Liver (tissue), 9 donors: ENCODE measurements around the gene LLPH. TPM values are rescaled to one million over a fixed set of nuclear protein-coding genes. Genes with fewer than 3 reads are reported as not detected.

ENCODE experiments used
- DNase-seq: peaks from one replicate; pipeline ENCODE4 v3.0.0-alpha.2; 2017; ENCODE audit warnings: low spot score
- H3K27ac ChIP-seq, 2 donors: one replicate each; pipeline ENCODE4 v1.7.0; 2013; ENCODE audit warnings: inconsistent platforms in 2 of 2, low read length in 2 of 2, control low read depth in 1 of 2, low read depth in 1 of 2, mild to moderate bottlenecking in 1 of 2
- H3K27me3 ChIP-seq, 4 donors: one replicate each; pipeline versions ENCODE4 v1.6.1 to v1.7.0; 2013; ENCODE audit warnings: low read length in 3 of 4, inconsistent platforms in 1 of 4, mild to moderate bottlenecking in 1 of 4, moderate library complexity in 1 of 4; ENCODE audit not compliant: control insufficient read depth in 4 of 4, insufficient read depth in 4 of 4
- H3K36me3 ChIP-seq, 4 donors: one replicate each; pipeline versions ENCODE4 v1.6.1 to v1.7.0; 2013; ENCODE audit warnings: low read length in 3 of 4, mild to moderate bottlenecking in 3 of 4, low read depth in 1 of 4, moderate library complexity in 1 of 4; ENCODE audit not compliant: control insufficient read depth in 4 of 4, insufficient read depth in 3 of 4
- H3K4me1 ChIP-seq, 4 donors: one replicate each; pipeline versions ENCODE4 v1.6.1 to v1.7.0; 2013; ENCODE audit warnings: low read length in 3 of 4, mild to moderate bottlenecking in 3 of 4, moderate library complexity in 1 of 4; ENCODE audit not compliant: control insufficient read depth in 4 of 4, insufficient read depth in 4 of 4
- H3K4me3 ChIP-seq, 3 donors: one replicate each; pipeline versions ENCODE4 v1.6.1 to v1.7.0; 2013; ENCODE audit warnings: low read length in 3 of 3, control low read depth in 1 of 3, low read depth in 1 of 3, mild to moderate bottlenecking in 1 of 3
- H3K9ac ChIP-seq, 2 donors: one replicate each; pipeline ENCODE4 v1.7.0; 2013; ENCODE audit warnings: low read length in 2 of 2, mild to moderate bottlenecking in 2 of 2, moderate library complexity in 2 of 2, control low read depth in 1 of 2, low read depth in 1 of 2
- H3K9me3 ChIP-seq, 4 donors: one replicate each; pipeline versions ENCODE4 v1.6.1 to v1.7.0; 2013; ENCODE audit warnings: low read length in 3 of 4; ENCODE audit not compliant: control insufficient read depth in 4 of 4
- FOXA1 ChIP-seq: IDR thresholded peaks from 2 replicates; pipeline ENCODE4 v1.6.1; 2016; ENCODE audit warnings: antibody characterized with exemption
- FOXA2 ChIP-seq: IDR thresholded peaks from 2 replicates; pipeline ENCODE4 v1.6.1; 2016; ENCODE audit warnings: antibody characterized with exemption
- GABPA ChIP-seq, 2 donors: IDR thresholded peaks in 1 of 2; conservative IDR thresholded peaks in 1 of 2; 2 replicates each; pipeline ENCODE4 v1.6.1; 2016; ENCODE audit warnings: antibody characterized with exemption in 2 of 2, mild to moderate bottlenecking in 1 of 2, moderate library complexity in 1 of 2
- HNF4A ChIP-seq, 2 donors: conservative IDR thresholded peaks; 2 replicates each; pipeline ENCODE4 v1.6.1; 2016; ENCODE audit warnings: antibody characterized with exemption in 2 of 2, mild to moderate bottlenecking in 2 of 2
- HNF4G ChIP-seq: IDR thresholded peaks from 2 replicates; pipeline ENCODE4 v1.6.1; 2016; ENCODE audit warnings: antibody characterized with exemption
- JUND ChIP-seq, 2 donors: IDR thresholded peaks; 2 replicates each; pipeline ENCODE4 v1.6.1; 2016; ENCODE audit warnings: antibody characterized with exemption in 2 of 2
- RAD21 ChIP-seq, 2 donors: IDR thresholded peaks; 2 replicates each; pipeline ENCODE4 v1.6.1; 2016; ENCODE audit warnings: antibody characterized with exemption in 2 of 2, mild to moderate bottlenecking in 2 of 2
- RXRA ChIP-seq, 2 donors: IDR thresholded peaks; 2 replicates each; pipeline ENCODE4 v1.6.1; 2017 to 2018; ENCODE audit warnings: antibody characterized with exemption in 2 of 2, mild to moderate bottlenecking in 1 of 2
- SP1 ChIP-seq: IDR thresholded peaks from 2 replicates; pipeline ENCODE4 v1.6.1; 2018; ENCODE audit warnings: antibody characterized with exemption, mild to moderate bottlenecking
- TAF1 ChIP-seq: conservative IDR thresholded peaks from 2 replicates; pipeline ENCODE4 v1.6.1; 2016; ENCODE audit warnings: antibody characterized with exemption, mild to moderate bottlenecking
- WGBS: extraction: QIAGEN DNeasy Blood & Tissue Kit; methylation state at CpG from one replicate; pipeline ENCODE4 v1.1.7; 2013; 5-methylcytosine and 5-hydroxymethylcytosine counted together
- polyA plus RNA-seq, 2 donors: library from polyadenylated mRNA; stranded (reverse) in 1 of 2; unstranded in 1 of 2; fragments of 200-250 nt in 1 of 2; fragments of >200 nt in 1 of 2; fragmentation: Nextera tagmentation in 1 of 2; extraction: Ambion mirVana in 1 of 2; gene quantifications; one replicate each; pipeline versions ENCODE4 v1.2.1 to v1.2.3, GENCODE V29; 2013 to 2015
- total RNA-seq, 2 donors: library from RNA; depleted of rRNA; stranded (reverse); fragments of >200 nt; gene quantifications; one replicate each; pipeline ENCODE4 v1.2.3, GENCODE V29; 2014
- TF ChIP-seq, protein P1 (sequence below): IDR thresholded peaks from 2 replicates; pipeline ENCODE4 v1.6.1; 2016; ENCODE audit warnings: antibody characterized with exemption
- TF ChIP-seq, protein P2 (sequence below): IDR thresholded peaks from 2 replicates; pipeline ENCODE4 v1.6.1; 2016; ENCODE audit warnings: antibody characterized with exemption
- TF ChIP-seq, protein P3 (sequence below): fragments of 150-350 bp; IDR thresholded peaks from 2 replicates; pipeline ENCODE4 v1.5.1; 2017; ENCODE audit warnings: improper control_type of control experiment, low read depth, low read length; ENCODE audit not compliant: missing input control
- donor health status: healthy.
- donor health status: healthy.
- donor health status: healthy.
- donor health status: healthy.
- donor health status: healthy.

LLPH gene
- total and polyA plus RNA-seq, 4 donors = 2.6 to 18.1 (median 6.6) TPM

DNA sequence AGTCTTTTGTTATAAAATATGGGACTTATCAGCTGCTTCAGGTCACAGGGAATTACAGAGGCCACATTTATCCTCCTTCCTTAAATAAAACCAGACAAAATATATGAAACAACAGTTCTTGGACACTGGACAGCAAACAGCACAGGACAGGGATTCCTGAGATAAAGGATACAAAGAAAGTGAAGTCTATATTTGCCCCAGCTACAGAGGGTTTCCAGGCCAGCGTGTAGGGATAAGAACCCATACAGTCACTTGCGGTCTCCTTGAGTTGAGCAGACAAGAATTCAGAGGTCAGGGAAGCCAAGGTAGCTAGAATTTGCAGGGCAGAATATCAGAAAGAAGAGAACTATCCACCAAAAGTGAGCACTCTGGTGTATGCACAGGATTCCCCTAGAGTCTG is 8.8 kb upstream of the LLPH start:
- H3K36me3 ChIP-seq = peaks cover 4 to 32% (median 21%) of the 10 kb centered on the region in 4 donors

DNA sequence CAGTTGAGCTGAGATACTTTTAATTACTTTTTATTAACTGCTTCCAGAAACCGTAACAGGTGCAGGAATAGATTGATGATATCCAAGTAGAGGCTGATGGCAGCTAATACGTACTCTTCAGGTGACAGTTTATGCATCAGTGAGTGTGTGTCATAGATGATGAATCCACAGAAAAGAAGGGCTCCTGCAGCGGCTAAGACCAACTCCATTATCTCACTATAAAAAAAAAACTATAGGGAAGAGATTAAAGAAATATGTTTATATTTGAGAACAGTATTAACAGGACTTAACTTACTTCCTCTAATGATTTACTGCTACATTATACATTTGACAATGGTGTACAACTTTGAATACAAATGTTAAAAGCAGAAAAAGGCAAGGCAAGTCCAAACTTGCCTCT is 7.4 kb upstream of the LLPH start:
- Histone ChIP-seq H3K27ac (no peak overlapping the region), H3K9ac (no peak overlapping the region), H3K9me3 (peaks cover 0 to 11% (median 2%) of the 10 kb centered on the region in 4 donors), H3K4me3 (no peak overlapping the region), H3K36me3 (peaks cover 4 to 32% (median 21%) of the 10 kb centered on the region in 4 donors), H3K4me1 (no peaks in the 10 kb centered on the region), H3K27me3 (no peaks in the 10 kb centered on the region)
- WGBS = 100% methylated on average over 3 of the region's 3 CpGs
- TF ChIP-seq FOXA1 (no peak), RXRA (IDR thresholded peaks at IDR 0.05) (no peak), RAD21 (IDR thresholded peaks at IDR 0.05) (no peak), JUND (IDR thresholded peaks at IDR 0.05) (no peak), FOXA2 (no peak)
- TF ChIP-seq, protein P1, sequence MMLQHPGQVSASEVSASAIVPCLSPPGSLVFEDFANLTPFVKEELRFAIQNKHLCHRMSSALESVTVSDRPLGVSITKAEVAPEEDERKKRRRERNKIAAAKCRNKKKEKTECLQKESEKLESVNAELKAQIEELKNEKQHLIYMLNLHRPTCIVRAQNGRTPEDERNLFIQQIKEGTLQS = no peak
- TF ChIP-seq, protein P2, sequence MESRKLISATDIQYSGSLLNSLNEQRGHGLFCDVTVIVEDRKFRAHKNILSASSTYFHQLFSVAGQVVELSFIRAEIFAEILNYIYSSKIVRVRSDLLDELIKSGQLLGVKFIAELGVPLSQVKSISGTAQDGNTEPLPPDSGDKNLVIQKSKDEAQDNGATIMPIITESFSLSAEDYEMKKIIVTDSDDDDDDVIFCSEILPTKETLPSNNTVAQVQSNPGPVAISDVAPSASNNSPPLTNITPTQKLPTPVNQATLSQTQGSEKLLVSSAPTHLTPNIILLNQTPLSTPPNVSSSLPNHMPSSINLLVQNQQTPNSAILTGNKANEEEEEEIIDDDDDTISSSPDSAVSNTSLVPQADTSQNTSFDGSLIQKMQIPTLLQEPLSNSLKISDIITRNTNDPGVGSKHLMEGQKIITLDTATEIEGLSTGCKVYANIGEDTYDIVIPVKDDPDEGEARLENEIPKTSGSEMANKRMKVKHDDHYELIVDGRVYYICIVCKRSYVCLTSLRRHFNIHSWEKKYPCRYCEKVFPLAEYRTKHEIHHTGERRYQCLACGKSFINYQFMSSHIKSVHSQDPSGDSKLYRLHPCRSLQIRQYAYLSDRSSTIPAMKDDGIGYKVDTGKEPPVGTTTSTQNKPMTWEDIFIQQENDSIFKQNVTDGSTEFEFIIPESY = no peak
- no peak for DNase-seq

More for the DNA sequence above, 8.8 kb upstream of the LLPH start:
- H3K27me3 ChIP-seq = no peaks in the 10 kb centered on the region
- peaks cover 0 to 11% (median 2%) of the 10 kb centered on the region in 4 donors for H3K9me3 ChIP-seq
- peaks cover 0 to 2% (median under 1%) of the 10 kb centered on the region in 4 donors for H3K4me1 ChIP-seq
- no peak overlapping the region for H3K9ac ChIP-seq
- H3K4me3 ChIP-seq = no peak overlapping the region
- no peak overlapping the region for H3K27ac ChIP-seq
- DNase-seq = no peak
- no peak for TF ChIP-seq JUND (IDR thresholded peaks at IDR 0.05)
- 97% methylated on average over 2 of the region's 2 CpGs for WGBS

DNA sequence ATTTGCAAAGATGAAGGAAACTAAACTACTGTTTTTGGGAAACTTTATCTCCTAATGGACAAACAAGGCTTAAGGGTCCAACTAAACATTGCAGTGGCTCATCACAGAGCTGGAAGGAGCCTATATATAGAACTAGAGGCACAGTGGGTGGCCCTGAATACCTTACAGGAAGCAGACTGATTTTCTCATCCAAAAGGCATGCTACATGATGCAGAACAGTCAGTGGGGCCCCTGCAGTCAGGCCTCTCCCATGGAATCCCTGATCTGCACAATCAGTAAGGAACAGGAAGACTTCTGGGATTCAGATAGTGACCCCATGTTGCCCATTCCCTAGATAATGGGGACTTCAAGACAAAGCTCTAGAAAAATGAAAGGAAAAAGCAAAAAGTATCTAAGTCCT is 1.9 kb upstream of the LLPH start:
- no peak overlapping the region for H3K9ac ChIP-seq
- H3K9me3 ChIP-seq = no peaks in the 10 kb centered on the region
- H3K4me3 ChIP-seq = no peak overlapping the region
- H3K4me1 ChIP-seq = peaks cover 4 to 18% (median 15%) of the 10 kb centered on the region in 4 donors
- no peaks in the 10 kb centered on the region for H3K27me3 ChIP-seq
- TF ChIP-seq, protein P3, sequence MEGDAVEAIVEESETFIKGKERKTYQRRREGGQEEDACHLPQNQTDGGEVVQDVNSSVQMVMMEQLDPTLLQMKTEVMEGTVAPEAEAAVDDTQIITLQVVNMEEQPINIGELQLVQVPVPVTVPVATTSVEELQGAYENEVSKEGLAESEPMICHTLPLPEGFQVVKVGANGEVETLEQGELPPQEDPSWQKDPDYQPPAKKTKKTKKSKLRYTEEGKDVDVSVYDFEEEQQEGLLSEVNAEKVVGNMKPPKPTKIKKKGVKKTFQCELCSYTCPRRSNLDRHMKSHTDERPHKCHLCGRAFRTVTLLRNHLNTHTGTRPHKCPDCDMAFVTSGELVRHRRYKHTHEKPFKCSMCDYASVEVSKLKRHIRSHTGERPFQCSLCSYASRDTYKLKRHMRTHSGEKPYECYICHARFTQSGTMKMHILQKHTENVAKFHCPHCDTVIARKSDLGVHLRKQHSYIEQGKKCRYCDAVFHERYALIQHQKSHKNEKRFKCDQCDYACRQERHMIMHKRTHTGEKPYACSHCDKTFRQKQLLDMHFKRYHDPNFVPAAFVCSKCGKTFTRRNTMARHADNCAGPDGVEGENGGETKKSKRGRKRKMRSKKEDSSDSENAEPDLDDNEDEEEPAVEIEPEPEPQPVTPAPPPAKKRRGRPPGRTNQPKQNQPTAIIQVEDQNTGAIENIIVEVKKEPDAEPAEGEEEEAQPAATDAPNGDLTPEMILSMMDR = no peak
- TF ChIP-seq FOXA1 = no peak
- no peak for TF ChIP-seq JUND (IDR thresholded peaks at IDR 0.05)
- TF ChIP-seq FOXA2 = no peak
- TF ChIP-seq HNF4A (conservative IDR thresholded peaks at IDR 0.05) = no peak
- TF ChIP-seq, protein P2 = no peak
- TF ChIP-seq SP1 = no peak
- TF ChIP-seq, protein P1 = no peak
- no peak for TF ChIP-seq TAF1
- TF ChIP-seq HNF4G = no peak
- TF ChIP-seq GABPA (IDR thresholded peaks at IDR 0.05 in 1 of 2, conservative IDR thresholded peaks at IDR 0.05 in 1 of 2) = no peak
- H3K27ac ChIP-seq = no peak overlapping the region
- DNase-seq = no peak
- H3K36me3 ChIP-seq = peaks cover under 1 to 21% (median 14%) of the 10 kb centered on the region in 4 donors
